ENCODE results near the gene CADPS.

GRCh38 chr3:62655056-62655690, 220.0 kb downstream of the CADPS start:
- TF ChIP-seq, protein P1, sequence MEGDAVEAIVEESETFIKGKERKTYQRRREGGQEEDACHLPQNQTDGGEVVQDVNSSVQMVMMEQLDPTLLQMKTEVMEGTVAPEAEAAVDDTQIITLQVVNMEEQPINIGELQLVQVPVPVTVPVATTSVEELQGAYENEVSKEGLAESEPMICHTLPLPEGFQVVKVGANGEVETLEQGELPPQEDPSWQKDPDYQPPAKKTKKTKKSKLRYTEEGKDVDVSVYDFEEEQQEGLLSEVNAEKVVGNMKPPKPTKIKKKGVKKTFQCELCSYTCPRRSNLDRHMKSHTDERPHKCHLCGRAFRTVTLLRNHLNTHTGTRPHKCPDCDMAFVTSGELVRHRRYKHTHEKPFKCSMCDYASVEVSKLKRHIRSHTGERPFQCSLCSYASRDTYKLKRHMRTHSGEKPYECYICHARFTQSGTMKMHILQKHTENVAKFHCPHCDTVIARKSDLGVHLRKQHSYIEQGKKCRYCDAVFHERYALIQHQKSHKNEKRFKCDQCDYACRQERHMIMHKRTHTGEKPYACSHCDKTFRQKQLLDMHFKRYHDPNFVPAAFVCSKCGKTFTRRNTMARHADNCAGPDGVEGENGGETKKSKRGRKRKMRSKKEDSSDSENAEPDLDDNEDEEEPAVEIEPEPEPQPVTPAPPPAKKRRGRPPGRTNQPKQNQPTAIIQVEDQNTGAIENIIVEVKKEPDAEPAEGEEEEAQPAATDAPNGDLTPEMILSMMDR (IDR thresholded peaks at IDR 0.05), result no peak
- TF ChIP-seq RAD21 (IDR thresholded peaks at IDR 0.05; ENCODE audit: low read length), result no peak
- TF ChIP-seq, protein P2, sequence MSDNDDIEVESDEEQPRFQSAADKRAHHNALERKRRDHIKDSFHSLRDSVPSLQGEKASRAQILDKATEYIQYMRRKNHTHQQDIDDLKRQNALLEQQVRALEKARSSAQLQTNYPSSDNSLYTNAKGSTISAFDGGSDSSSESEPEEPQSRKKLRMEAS (IDR thresholded peaks at IDR 0.05; ENCODE audit: low read depth), result no peak
- no peak for TF ChIP-seq RFX5 (IDR thresholded peaks at IDR 0.05; ENCODE audit: low read length)
- no peak for TF ChIP-seq SMC3 (IDR thresholded peaks at IDR 0.05; ENCODE audit: low read depth, low read length)
- no peak for TF ChIP-seq NFIC (IDR thresholded peaks at IDR 0.05; ENCODE audit: borderline replicate concordance)
- no peak for TF ChIP-seq USF1 (IDR thresholded peaks at IDR 0.05; ENCODE audit: borderline replicate concordance, low read depth)

Data from SK-N-SH (cell line).